Measurements from ENCODE around the gene PRKAA1. TPM values are rescaled to one million over a fixed set of nuclear protein-coding genes. Genes with fewer than 3 reads are reported as not detected.

The PRKAA1 gene
- total RNA-seq, 1 donor from 2014 or later, result 30.5 TPM

DNA sequence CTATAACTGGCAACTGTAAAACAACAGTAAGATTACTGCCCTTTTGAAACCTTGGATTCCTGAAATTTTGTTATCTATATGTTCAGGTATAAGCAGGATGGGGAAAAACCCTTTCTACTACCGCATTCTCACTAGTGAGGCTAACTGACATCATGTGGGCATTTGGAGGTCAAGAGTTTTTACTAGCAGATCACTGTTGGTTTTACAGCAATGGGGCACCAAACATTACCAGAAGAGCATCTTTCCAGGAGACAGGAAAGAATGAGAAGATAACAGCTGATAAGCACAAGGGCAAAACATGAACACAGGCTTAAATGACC lies 21.6 kb downstream of the PRKAA1 start:
- TF ChIP-seq, protein P1, sequence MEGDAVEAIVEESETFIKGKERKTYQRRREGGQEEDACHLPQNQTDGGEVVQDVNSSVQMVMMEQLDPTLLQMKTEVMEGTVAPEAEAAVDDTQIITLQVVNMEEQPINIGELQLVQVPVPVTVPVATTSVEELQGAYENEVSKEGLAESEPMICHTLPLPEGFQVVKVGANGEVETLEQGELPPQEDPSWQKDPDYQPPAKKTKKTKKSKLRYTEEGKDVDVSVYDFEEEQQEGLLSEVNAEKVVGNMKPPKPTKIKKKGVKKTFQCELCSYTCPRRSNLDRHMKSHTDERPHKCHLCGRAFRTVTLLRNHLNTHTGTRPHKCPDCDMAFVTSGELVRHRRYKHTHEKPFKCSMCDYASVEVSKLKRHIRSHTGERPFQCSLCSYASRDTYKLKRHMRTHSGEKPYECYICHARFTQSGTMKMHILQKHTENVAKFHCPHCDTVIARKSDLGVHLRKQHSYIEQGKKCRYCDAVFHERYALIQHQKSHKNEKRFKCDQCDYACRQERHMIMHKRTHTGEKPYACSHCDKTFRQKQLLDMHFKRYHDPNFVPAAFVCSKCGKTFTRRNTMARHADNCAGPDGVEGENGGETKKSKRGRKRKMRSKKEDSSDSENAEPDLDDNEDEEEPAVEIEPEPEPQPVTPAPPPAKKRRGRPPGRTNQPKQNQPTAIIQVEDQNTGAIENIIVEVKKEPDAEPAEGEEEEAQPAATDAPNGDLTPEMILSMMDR (conservative IDR thresholded peaks at IDR 0.05; ENCODE audit: low read depth, low read length), result no peak
- no peak for DNase-seq (ENCODE audit: low read depth)
- H3K4me3 ChIP-seq (ENCODE audit: low read depth, low read length), result no peak overlapping the region

DNA sequence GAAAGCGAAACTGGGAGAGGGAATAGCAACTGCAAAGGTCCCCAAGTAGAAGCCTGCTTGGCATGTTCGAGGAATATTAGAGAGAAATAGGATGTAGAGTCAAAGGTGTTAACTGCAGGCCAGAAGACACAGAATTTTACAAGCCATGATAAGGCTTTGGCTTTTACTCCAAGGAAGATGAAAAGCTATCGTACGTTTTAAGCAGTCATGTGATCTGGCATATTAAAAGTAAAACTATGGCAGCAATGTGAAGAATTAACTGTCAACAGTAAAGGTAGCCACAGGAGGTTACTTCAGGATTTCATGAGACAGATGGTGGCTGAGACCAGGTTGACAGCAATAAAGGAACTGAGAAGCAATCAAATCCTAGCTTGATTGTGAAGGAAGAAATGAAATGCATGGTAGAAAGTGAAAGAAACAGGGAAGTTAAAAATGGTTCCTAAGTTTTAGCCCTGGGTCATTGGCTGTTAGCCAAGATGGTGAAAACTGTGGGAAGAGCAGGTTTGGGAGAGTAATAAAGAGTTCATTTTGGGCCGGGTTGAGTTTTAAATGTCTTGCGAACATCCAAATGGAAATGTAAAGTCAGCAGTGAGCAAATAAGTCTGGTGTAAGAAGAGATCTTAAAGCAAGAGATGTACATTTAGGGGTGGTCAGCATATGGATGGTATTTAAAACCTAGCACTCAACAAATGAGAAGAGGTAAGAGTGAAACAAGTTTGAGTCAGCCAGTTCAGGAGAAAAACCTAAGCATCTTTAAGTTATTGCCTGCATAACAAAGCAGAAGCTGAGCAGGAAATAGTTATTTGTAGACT lies 22.1 kb downstream of the PRKAA1 start:
- DNase-seq (ENCODE audit: low read depth), result no peak

DNA sequence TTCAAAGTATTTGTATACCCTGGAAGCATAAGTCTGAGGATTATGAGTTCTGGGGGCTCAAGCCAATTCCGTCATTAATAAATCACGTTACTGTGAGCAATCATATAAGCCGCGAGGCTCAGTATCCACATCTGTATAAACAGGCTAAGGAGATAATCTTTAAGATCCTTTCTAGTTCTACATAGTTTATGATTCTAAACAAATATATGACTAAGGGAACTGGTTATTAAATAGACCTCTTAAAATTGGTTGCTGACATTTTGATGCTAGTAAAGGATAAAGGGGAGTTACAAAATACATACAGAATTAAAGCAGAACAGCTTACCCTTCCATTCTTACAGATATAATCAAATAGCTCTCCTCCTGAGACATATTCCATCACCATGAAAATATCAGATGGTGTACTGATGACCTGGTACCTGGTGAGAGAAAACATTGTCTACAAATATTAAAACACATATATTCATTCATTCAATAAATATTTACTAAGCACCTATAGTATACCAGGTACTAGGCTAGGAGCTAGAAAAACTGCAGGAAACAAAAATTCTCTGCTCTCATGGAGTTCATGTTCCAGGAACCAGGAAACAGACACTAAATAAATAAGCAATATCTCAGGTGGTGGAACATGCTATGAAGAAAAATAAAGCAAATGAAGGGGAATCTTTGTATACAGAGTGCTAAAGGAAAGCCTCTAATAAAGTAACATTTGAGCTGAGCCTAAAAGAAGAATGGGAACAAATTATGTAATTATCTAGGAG lies 22.9 kb downstream of the PRKAA1 start:
- TF ChIP-seq, protein P1 (conservative IDR thresholded peaks at IDR 0.05; ENCODE audit: low read depth, low read length), result no peak
- DNase-seq (ENCODE audit: low read depth), result no peak
- H3K4me3 ChIP-seq (ENCODE audit: low read depth, low read length), result no peak overlapping the region

More for the DNA sequence above, 22.1 kb downstream of the PRKAA1 start:
- TF ChIP-seq, protein P1 (conservative IDR thresholded peaks at IDR 0.05; ENCODE audit: low read depth, low read length), result no peak
- H3K4me3 ChIP-seq (ENCODE audit: low read depth, low read length), result no peak overlapping the region

DNA sequence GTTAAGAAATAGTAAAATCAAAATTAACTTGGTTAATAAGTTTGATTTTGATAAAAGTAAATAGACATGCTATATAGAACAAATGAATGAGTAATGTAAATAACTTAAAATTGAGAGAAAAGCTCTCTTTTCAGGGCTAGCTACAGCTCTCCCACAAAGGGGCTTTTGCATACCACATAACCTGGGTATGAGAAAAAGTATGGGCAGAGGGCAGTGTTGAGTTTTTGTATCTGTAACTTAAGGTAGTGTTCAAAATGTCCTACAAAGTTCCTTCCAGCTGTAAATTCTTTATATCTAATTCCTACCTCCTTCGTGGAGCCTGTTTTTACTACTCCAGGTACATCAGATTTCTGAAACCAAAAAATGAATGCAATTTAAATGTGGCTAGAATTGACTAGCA lies 23.6 kb downstream of the PRKAA1 start:
- TF ChIP-seq, protein P1 (conservative IDR thresholded peaks at IDR 0.05; ENCODE audit: low read depth, low read length), result no peak
- no peak for DNase-seq (ENCODE audit: low read depth)
- H3K4me3 ChIP-seq (ENCODE audit: low read depth, low read length), result no peak overlapping the region

DNA sequence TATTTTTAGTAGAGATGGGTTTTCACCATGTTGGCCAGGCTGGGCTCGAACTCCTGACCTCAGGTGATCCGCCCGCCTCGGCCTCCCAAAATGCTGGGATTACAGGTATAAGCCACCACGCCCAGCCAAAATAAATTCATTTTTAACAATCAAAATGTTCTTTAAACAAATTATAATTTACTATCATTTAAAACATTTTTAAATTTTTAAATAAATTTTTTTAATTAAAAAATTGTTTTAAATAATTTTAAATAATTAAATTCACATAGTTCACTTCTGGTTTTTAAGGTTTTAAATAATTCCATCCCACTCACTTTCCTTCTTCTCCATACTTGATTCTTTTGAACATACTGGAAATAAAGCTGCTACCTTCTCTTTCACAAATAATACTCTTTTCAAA lies 27.4 kb downstream of the PRKAA1 start:
- H3K4me3 ChIP-seq (ENCODE audit: low read depth, low read length), result no peak overlapping the region
- TF ChIP-seq, protein P1 (conservative IDR thresholded peaks at IDR 0.05; ENCODE audit: low read depth, low read length), result no peak
- DNase-seq (ENCODE audit: low read depth), result no peak

DNA sequence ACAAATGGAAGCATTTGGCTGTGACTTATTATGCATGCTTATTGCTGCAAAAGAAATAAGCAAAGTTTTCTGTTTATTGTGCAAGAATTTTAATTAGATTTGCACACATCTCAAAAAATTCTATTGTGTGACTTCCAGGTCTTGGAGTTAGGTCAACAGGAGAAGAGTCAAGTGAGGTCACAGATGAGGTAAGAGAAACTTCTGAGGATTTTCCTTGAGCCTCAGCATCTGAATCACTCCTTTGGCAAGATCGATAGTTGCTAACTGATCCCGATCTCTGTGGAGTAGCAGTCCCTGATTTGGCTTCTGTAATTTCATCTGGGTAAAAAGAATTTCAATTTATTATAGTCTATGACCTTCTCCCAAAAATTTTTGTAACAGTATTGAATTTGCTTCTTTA lies 35.5 kb downstream of the PRKAA1 start:
- no peak for DNase-seq (ENCODE audit: low read depth)
- H3K4me3 ChIP-seq (ENCODE audit: low read depth, low read length), result no peak overlapping the region
- TF ChIP-seq, protein P1 (conservative IDR thresholded peaks at IDR 0.05; ENCODE audit: low read depth, low read length), result no peak

All from epithelial cell of proximal tubule (primary cell).